ENCODE measurements around the gene FAM76A.

FAM76A gene

GRCh38 chr1:27719286-27720251 lies 6.2 kb upstream of the FAM76A start:
- DNase-seq = no peak

GRCh38 chr1:27724961-27725373 lies 794 bp upstream of the FAM76A start:
- DNase-seq (peak; percentile 12), ATAC-seq (ENCODE audit: insufficient read depth, low read depth) (no peak)
- Histone ChIP-seq H3K27me3 (ENCODE audit: insufficient read depth, low read length, poor library complexity) (no peaks in the 10 kb centered on the region), H3K79me2 (ENCODE audit: insufficient read depth, low read length) (peaks cover 18% of the 10 kb centered on the region), H3K27ac (ENCODE audit: low read length) (peak overlapping the region; percentile 72), H3K36me3 (ENCODE audit: insufficient read depth, low read length) (peaks cover 10% of the 10 kb centered on the region), H3K4me1 (ENCODE audit: insufficient read depth, low read length) (peaks cover 21% of the 10 kb centered on the region), H3K9me3 (ENCODE audit: insufficient read depth, low read length, severe bottlenecking) (no peaks in the 10 kb centered on the region), H3K4me3 (ENCODE audit: low read depth in 1 of 2, low read length in 2 of 2) (peak overlapping the region in 1 of 2 experiments; percentile 53; a peak in 2 of 4 replicates), H2AFZ (ENCODE audit: low read depth, low read length) (peak overlapping the region; percentile 86), H3K9ac (ENCODE audit: low read depth, low read length) (peak overlapping the region; percentile 46), H3K4me2 (ENCODE audit: insufficient read depth, low read length) (peak overlapping the region; percentile 74), H4K20me1 (ENCODE audit: insufficient read depth, low read length) (no peaks in the 10 kb centered on the region)
- no peak for TF ChIP-seq EZH2 (IDR thresholded peaks at IDR 0.05; ENCODE audit: borderline replicate concordance, low read depth, low read length, severe bottlenecking)
- no peak for TF ChIP-seq CTCF (IDR thresholded peaks at IDR 0.05; ENCODE audit: borderline replicate concordance, extremely low read depth, low read length, poor library complexity, severe bottlenecking)

More at GRCh38 chr1:27719286-27720251, 6.2 kb upstream of the FAM76A start:
- ATAC-seq (ENCODE audit: insufficient read depth, low read depth) = peak; percentile 52; the same call in 2 of the 3 replicates
- no peaks in the 10 kb centered on the region for H3K79me2 ChIP-seq (ENCODE audit: insufficient read depth, low read length)
- H3K27ac ChIP-seq (ENCODE audit: low read length) = no peak overlapping the region
- H2AFZ ChIP-seq (ENCODE audit: low read depth, low read length) = no peak overlapping the region
- no peaks in the 10 kb centered on the region for H3K9me3 ChIP-seq (ENCODE audit: insufficient read depth, low read length, severe bottlenecking)
- H3K4me2 ChIP-seq (ENCODE audit: insufficient read depth, low read length) = no peak overlapping the region
- no peaks in the 10 kb centered on the region for H3K36me3 ChIP-seq (ENCODE audit: insufficient read depth, low read length)
- no peak overlapping the region for H3K4me3 ChIP-seq (ENCODE audit: low read depth in 1 of 2, low read length in 2 of 2)
- no peaks in the 10 kb centered on the region for H3K27me3 ChIP-seq (ENCODE audit: insufficient read depth, low read length, poor library complexity)
- H4K20me1 ChIP-seq (ENCODE audit: insufficient read depth, low read length) = no peaks in the 10 kb centered on the region
- H3K4me1 ChIP-seq (ENCODE audit: insufficient read depth, low read length) = peaks cover 5% of the 10 kb centered on the region
- TF ChIP-seq CTCF (IDR thresholded peaks at IDR 0.05; ENCODE audit: borderline replicate concordance, extremely low read depth, low read length, poor library complexity, severe bottlenecking) = peak; percentile 52
- no peak for TF ChIP-seq EZH2 (IDR thresholded peaks at IDR 0.05; ENCODE audit: borderline replicate concordance, low read depth, low read length, severe bottlenecking)
- H3K9ac ChIP-seq (ENCODE audit: low read depth, low read length) = no peak overlapping the region

- Histone ChIP-seq H3K27me3 (ENCODE audit: insufficient read depth, low read length, poor library complexity) (no peaks in the 10 kb centered on the region), H3K4me2 (ENCODE audit: insufficient read depth, low read length) (peak overlapping the region; percentile 81), H3K4me1 (ENCODE audit: insufficient read depth, low read length) (peaks cover 21% of the 10 kb centered on the region), H3K9ac (ENCODE audit: low read depth, low read length) (peak overlapping the region; percentile 97), H3K79me2 (ENCODE audit: insufficient read depth, low read length) (peaks cover 18% of the 10 kb centered on the region), H3K36me3 (ENCODE audit: insufficient read depth, low read length) (peaks cover 20% of the 10 kb centered on the region), H3K4me3 (ENCODE audit: low read depth in 1 of 2, low read length in 2 of 2) (peak overlapping the region; percentile 97 to 99), H4K20me1 (ENCODE audit: insufficient read depth, low read length) (no peaks in the 10 kb centered on the region), H3K27ac (ENCODE audit: low read length) (peak overlapping the region; percentile 71), H2AFZ (ENCODE audit: low read depth, low read length) (peak overlapping the region; percentile 94), H3K9me3 (ENCODE audit: insufficient read depth, low read length, severe bottlenecking) (no peaks in the 10 kb centered on the region)
- peak; percentile 2; the same call in 1 of the 3 replicates for ATAC-seq (ENCODE audit: insufficient read depth, low read depth)
- peak; percentile 50 for DNase-seq
- no peak for TF ChIP-seq EZH2 (IDR thresholded peaks at IDR 0.05; ENCODE audit: borderline replicate concordance, low read depth, low read length, severe bottlenecking)
- TF ChIP-seq CTCF (IDR thresholded peaks at IDR 0.05; ENCODE audit: borderline replicate concordance, extremely low read depth, low read length, poor library complexity, severe bottlenecking) = no peak
Observed at GRCh38 chr1:27726173-27727044, 648 bp downstream of the FAM76A start.

All from DND-41 (cell line).